ENCODE data around the gene FMN2.
"Not testable (repeated sequence)": the region's sequence is repeated elsewhere in the genome, so short reads cannot be mapped to it uniquely, and the experiment has no call there.

Gene FMN2

DNA sequence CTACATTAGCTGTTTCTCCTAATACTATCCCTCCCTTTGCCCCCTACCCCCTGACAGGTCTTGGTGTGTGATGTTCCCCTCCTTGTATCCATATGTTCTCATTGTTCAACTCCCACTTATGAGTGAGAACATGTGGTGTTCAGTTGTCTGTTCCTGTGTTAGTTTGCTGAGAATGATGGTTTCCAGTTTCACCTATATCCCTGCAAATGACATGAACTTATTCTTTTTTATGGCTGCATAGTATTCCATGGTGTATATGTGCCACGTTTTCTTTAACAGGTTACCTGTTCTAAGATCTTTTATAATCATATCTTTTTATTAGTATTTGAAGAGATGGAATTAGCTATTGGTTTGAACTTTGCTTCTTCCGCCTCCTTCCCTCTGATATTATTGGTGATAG is 172.8 kb downstream of the FMN2 start:
- not testable (repeated sequence) for DNase-seq

DNA sequence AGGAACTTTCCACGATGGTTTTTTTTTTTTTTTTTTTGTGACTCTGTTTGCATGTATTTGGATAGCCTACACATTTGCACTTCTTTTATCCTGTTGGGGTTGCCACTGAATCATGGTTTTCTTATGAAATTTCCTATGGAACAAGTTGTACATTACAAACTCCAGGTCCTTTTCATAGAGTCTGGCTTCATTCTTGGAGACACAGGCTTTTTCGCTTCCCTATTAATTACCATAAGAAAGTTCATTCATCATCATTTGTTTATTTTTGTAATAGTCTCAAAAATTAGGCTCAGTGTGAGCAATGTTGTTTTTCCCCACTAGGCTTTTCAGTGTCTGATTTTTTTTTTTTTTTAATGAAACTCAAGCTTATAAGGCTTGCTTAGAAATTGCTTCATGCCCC is 179.4 kb downstream of the FMN2 start:
- no peak for DNase-seq

GRCh38 chr1:240274569-240274968 is 182.9 kb downstream of the FMN2 start:
- no peak for DNase-seq

DNA sequence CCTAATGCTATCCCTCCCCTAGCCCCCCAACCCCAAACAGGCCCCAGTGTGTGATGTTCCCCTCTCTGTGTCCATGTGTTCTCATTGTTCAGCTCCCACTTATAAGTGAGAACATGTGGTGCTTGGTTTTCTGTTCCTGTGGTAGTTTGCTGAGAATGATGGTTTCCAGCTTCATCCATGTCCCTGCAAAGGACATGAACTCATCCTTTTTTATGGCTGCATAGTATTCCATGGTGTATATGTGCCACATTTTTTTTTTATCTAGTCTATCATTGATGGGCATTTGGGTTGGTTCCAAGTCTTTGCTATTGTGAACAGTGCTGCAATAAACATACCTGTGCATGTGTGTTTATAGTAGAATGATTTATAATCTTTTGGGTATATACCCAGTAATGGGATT is 183.5 kb downstream of the FMN2 start:
- not testable (repeated sequence) for DNase-seq

- DNase-seq: no peak
Observed at GRCh38 chr1:240278082-240278481, 186.4 kb downstream of the FMN2 start.

DNA sequence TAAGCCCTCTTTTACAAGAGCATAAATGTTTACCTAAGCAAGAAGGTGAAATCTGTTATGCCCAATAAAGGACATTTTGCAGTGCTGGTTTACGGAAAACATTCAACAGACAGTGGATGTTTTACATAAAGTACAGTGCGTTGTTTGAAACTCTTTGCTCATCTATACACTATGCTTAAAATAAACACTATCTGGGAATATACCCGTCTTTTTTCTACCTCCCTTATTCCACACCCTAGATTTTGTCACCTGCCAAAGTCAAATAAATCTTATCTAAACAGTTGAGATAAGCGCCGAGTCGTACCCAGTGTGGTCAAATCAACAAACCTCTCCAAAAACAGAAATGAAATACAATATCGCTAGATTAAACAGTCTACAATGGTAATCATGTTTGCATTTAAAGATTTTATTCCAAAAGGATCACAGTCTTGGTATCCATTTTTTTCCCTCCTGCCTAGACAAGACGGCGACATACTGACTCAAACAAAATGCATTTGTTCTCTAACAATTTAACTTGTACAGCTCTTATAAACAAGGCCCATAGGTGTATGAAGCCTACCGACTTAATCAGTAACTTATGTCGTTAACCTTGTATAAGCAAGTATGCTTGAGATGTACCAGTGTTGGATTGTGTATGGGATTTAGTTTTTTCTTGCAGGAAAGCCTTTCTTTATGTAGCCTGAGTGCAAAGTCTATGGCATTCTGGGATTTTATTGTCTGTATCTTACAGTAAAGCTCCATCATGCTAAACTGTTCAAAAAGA is 189.1 kb downstream of the FMN2 start:
- no peak for DNase-seq

GRCh38 chr1:240282061-240282830 is 190.6 kb downstream of the FMN2 start:
- no peak for DNase-seq

GRCh38 chr1:240284656-240285414 is 193.2 kb downstream of the FMN2 start:
- no peak for DNase-seq

DNA sequence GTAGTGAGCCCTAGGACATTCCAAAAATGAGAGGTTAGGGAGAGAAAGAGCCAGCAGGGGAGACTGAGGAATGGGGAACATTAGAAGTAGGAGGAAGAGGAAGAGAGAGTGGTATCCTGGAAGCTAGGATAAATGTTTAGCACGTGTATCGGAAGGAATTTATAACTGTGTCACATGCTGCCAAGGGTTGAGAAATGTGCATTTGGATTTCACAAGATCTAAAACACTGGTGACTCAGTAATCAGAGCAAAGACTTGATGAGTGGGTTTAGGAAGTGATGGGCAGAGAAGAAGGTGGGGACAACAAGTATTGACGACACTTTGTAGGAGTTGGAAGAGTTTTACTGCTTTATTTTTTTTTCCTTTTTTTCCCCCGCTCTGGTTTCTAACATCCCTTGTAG is 193.9 kb downstream of the FMN2 start:
- no peak for DNase-seq

DNA sequence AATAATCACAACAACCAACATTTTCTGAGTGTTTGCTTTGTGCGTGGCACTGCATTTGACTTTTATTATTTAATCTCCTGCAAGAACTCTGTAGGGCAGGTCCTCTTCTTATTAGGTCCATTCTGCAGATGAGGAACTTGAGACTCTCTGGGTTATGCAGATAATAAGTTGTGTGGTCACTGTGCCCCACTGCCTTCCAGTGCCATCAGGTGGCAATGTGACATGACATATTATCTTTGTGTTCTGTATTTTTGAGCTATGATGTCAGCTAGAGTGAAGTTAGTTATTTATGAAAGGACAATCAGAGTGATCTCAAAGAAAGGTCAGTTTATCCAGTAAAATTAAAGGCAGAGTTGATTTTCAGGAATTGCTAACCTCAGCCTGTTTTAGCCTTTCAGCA is 196.0 kb downstream of the FMN2 start:
- DNase-seq: no peak

GRCh38 chr1:240293706-240294105 is 202.0 kb downstream of the FMN2 start:
- no peak for DNase-seq

- no peak for DNase-seq
Observed at GRCh38 chr1:240294566-240294965, 202.9 kb downstream of the FMN2 start.

- DNase-seq: no peak
Observed at GRCh38 chr1:240295811-240296210, 204.1 kb downstream of the FMN2 start.

GRCh38 chr1:240304466-240304865 is 212.8 kb downstream of the FMN2 start:
- DNase-seq: no peak

GRCh38 chr1:240306673-240307072 is 215.0 kb downstream of the FMN2 start:
- no peak for DNase-seq

DNA sequence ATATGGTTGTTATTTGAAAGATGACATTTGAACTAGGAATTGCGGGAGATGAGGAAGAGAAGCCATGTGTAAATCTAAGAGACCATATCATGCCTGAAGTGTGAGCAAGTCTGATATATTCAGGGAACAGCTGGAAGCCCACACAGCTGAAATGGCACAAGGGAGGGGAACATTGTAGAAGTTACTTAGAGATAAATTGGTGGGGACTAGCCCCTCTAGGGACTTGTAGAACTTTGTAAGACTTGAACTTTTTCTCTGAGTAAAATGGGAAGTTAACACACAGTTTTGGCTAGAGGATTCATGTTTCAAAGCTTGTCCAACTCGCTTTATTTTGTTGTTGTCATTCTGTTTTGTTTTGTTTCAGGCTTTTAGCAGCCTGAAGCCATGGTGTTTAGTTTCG is 216.4 kb downstream of the FMN2 start:
- DNase-seq: no peak

- no peak for DNase-seq
Observed at GRCh38 chr1:240309769-240310168, 218.1 kb downstream of the FMN2 start.

DNA sequence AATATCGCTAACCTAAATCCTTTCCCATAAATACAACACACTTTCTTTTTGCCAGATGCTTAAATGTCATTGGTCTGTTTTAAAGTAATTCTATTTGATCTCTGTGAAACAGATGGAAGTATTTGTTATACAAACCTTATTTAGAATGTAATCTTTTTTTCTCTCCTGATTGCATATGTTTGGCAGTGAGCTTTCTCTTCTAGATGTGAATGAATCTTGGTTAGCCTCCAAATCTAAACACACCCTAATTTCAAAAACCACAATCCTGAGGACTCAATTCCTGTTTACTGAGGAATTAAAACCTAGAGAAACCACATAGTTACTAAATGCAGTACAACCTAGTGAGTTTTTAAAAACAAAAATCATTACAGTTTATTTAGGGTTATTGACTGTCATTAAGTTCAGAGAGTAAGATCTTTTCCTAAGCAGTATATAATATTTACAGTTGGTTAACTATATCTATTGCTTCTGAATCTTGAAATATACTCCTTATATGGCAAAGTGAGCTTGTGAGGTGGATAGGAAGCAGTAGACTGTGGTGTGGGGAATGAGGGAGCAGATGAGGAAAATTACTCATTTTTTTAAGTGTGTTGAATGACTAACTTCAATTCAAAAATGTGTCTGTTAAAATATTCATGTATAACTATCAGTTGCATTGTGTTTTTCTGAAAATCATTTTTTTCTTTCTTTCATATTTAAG is 218.7 kb downstream of the FMN2 start:
- DNase-seq: no peak

DNA sequence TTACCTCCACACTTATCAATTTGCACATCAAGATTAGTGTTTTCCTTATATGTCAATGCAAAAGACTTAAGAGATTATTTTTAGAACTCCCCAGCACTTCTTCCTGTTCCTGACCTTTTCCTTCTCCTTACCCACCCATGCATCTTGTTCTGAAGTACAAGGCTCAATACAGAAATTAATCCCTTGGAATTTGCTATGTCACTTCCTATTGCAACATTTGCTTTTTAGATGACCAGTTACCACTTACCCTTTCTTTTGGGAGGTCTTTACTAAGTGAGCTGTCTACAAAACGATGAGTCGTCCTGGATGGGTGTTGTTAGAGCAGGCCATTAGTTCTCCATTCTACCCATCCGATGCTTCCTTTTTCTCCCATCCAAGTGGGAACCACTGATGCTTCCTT is 221.2 kb downstream of the FMN2 start:
- DNase-seq: no peak

- no peak for DNase-seq
Observed at GRCh38 chr1:240314845-240315801, 223.4 kb downstream of the FMN2 start.

DNA sequence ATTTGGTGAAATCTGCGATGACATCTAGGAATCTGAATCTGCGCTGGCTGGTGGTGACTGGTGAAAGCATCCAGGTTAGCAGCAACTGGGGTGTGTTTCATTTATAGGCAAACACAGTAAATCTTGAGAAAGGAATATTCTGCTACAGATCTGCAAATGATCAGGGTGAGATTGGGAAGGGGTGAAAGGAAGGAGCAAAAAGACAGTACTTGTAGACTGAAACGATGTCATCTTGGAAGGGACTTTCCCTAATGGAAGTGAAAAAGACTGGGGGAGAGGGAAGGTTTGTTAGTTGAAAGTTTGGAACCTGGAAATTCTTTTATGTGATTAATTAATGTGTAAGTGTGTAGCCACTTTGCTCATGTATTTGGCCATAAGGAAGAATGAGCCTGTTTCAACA is 228.3 kb downstream of the FMN2 start:
- DNase-seq: no peak

DNA sequence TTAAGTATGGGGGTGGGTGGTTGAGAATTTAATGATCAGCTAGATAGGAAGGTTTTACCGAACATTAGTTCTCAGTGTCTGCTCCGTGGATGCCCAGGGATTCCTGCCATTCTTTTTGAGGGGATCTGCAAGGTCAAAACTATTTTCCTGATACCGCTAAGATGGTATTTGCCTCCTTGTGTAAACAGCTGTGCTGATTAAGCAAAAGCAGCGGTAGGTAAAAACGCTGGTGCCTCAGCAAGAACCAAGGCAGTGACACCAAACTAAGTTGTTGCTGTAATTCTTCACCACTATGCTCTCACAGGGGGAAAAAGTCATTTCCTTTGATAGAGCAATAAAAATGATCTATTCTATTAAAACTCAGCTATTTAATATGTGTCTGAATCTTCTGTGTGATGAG is 229.0 kb downstream of the FMN2 start:
- no peak for DNase-seq
